ENCODE measurements around the gene EEIG1. TPM values are rescaled to one million over a fixed set of nuclear protein-coding genes. Genes with fewer than 3 reads are reported as not detected.

The EEIG1 gene
- total RNA-seq, 1 donor from 2014 or later = 32.8 TPM

DNA sequence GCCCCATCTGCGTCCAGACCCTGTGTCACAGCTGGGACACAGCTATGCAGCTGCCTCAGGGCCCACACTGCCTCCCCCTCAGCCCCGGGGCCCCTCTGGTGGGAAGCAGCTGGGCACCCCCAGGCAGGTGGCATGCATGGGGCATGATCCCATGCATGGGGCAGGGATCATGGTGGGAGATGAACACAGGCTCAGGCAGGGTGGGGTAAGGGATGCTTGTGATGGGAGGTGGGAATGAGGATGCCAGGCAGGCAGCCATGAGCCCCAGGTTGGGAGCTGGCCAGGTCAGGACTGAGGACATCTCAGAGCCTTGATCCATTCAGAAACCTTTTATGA is 19.7 kb downstream of the EEIG1 start:
- Histone ChIP-seq H3K27ac (peak overlapping the region; percentile 12 to 24), H3K36me3 (no peaks in the 10 kb centered on the region), H3K4me1 (peaks cover 13 to 40% of the 10 kb centered on the region in 2 donors), H3K4me3 (no peak overlapping the region), H3K27me3 (no peaks in the 10 kb centered on the region), H3K9me3 (no peaks in the 10 kb centered on the region)
- TF ChIP-seq, protein P1, sequence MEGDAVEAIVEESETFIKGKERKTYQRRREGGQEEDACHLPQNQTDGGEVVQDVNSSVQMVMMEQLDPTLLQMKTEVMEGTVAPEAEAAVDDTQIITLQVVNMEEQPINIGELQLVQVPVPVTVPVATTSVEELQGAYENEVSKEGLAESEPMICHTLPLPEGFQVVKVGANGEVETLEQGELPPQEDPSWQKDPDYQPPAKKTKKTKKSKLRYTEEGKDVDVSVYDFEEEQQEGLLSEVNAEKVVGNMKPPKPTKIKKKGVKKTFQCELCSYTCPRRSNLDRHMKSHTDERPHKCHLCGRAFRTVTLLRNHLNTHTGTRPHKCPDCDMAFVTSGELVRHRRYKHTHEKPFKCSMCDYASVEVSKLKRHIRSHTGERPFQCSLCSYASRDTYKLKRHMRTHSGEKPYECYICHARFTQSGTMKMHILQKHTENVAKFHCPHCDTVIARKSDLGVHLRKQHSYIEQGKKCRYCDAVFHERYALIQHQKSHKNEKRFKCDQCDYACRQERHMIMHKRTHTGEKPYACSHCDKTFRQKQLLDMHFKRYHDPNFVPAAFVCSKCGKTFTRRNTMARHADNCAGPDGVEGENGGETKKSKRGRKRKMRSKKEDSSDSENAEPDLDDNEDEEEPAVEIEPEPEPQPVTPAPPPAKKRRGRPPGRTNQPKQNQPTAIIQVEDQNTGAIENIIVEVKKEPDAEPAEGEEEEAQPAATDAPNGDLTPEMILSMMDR (IDR thresholded peaks at IDR 0.05) = no peak
- DNase-seq (ENCODE audit: low spot score in 2 of 2) = no peak
- intact Hi-C loops (cut with DNase I) = no loop called here

DNA sequence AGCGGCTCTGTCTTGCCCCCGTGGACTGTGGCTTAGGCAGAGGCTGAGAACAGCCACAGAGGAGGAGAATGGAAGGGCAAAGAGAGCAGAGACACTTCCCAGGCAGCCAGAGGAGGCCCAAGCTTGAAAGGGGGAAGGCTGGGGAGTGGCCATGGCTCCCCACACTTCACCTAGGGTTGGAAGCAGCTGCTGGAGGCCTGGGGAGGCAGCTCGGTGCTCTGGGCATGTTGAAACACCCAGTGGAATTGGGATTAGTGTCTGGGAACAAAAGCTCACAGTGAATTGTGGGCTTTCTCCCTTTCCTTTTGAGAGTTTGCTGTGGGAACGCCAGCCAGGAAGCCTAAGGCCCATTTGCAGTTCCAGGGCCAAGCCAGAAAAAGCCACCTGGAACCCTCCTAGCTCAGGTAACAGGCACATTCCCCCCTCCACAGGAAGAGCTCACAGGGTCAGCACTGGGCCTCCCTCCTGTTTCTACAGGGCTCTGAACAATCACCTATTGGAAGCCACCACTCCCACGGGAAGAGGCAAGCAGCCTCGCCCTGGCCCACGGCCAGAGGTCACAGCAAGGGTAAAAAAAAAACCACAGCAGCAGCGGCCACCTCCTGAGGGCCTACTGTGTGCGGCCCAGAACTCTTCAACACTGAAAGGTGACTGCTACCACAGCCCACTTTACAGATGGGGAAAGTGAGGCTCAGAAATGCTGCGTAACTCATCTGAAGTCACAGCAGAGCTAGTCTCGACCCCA is 20.2 kb downstream of the EEIG1 start:
- peaks cover 9 to 35% of the 10 kb centered on the region in 2 donors for H3K4me1 ChIP-seq
- DNase-seq (ENCODE audit: low spot score in 2 of 2) = no peak
- no peaks in the 10 kb centered on the region for H3K9me3 ChIP-seq
- intact Hi-C loops (cut with DNase I) = no loop called here
- H3K27me3 ChIP-seq = no peaks in the 10 kb centered on the region
- peak overlapping the region; percentile 12 to 24 for H3K27ac ChIP-seq
- H3K4me3 ChIP-seq = no peak overlapping the region
- TF ChIP-seq, protein P1 (IDR thresholded peaks at IDR 0.05) = no peak
- no peaks in the 10 kb centered on the region for H3K36me3 ChIP-seq

DNA sequence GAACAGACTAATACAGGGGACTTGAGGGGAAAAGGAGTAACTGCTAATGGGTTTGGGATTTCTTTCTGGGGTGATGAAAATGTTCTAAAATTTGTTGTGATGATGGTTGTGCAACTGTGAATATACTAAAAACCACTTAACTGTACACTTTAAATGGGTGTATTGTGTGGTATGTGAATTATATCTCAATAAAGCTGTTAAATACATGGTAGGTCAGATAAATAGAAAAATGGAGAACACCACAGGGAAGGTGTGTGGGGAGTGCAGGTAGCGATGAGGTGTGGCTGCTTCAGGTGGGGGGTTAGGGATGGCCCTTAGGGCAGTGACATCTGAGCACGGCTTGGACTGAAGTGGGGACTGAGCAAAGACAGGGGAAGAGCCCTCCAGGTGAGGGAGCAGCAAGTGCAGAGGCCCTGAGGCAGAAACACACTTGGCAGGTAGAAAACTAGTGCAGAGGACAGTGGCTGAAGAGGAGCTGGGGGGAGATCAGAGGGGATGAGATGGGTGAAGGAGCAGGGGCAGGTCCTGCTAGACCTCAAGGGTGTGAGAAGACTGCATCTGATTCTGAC is 20.9 kb downstream of the EEIG1 start:
- intact Hi-C loops (cut with DNase I) = no loop called here
- TF ChIP-seq, protein P1 (IDR thresholded peaks at IDR 0.05) = no peak
- H3K9me3 ChIP-seq = no peaks in the 10 kb centered on the region
- H3K4me1 ChIP-seq = peaks cover 9 to 33% of the 10 kb centered on the region in 2 donors
- DNase-seq (ENCODE audit: low spot score in 2 of 2) = no peak
- H3K27me3 ChIP-seq = no peaks in the 10 kb centered on the region
- H3K27ac ChIP-seq = peak overlapping the region; percentile 12 to 24
- H3K4me3 ChIP-seq = no peak overlapping the region
- no peaks in the 10 kb centered on the region for H3K36me3 ChIP-seq

DNA sequence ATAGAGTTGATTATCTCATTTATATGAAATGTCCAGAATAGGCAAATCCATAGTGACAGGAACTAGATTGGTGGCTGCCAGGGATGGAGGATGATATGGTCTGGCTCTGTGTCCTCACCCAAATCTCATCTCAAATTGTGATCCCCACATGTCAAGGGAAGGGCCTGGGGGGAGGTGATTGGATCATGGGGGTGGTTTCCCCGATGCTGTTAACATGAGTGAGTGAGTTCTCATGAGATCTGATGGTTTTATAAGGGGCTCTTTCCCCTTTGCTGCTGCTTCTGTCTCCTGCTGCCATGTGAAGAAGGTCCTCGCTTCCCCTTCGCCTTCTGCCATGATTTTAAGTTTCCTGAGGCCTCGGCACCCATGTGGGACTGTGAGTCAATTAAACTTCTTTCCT is 21.4 kb downstream of the EEIG1 start:
- TF ChIP-seq, protein P1 (IDR thresholded peaks at IDR 0.05) = no peak
- Histone ChIP-seq H3K9me3 (no peaks in the 10 kb centered on the region), H3K36me3 (no peaks in the 10 kb centered on the region), H3K27ac (no peak overlapping the region), H3K4me3 (no peak overlapping the region), H3K4me1 (peaks cover 9 to 34% of the 10 kb centered on the region in 2 donors), H3K27me3 (no peaks in the 10 kb centered on the region)
- intact Hi-C loops (cut with DNase I) = no loop called here
- DNase-seq (ENCODE audit: low spot score in 2 of 2) = no peak

DNA sequence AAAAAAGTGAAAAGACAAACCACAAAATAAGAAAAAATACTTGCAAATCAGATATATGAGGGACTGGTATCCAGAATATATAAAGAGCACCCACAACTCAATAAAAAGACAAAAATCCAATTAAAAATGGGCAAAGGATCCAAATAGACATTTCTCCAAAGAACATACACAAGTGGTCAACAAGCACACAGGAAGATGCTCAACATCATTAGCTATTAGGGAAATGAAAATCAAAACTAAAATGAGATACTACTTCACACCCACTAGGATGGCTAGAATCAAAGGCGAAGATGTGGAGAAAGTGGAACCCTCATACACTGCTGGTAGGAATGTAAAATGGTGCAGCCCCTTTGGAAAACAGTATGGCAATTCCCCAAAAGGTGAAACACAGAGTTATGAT is 22.1 kb downstream of the EEIG1 start:
- H3K9me3 ChIP-seq = no peaks in the 10 kb centered on the region
- no peaks in the 10 kb centered on the region for H3K36me3 ChIP-seq
- DNase-seq (ENCODE audit: low spot score in 2 of 2) = no peak
- H3K27ac ChIP-seq = no peak overlapping the region
- intact Hi-C loops (cut with DNase I) = no loop called here
- no peaks in the 10 kb centered on the region for H3K27me3 ChIP-seq
- no peak overlapping the region for H3K4me3 ChIP-seq
- H3K4me1 ChIP-seq = peaks cover 6 to 29% of the 10 kb centered on the region in 2 donors
- TF ChIP-seq, protein P1 (IDR thresholded peaks at IDR 0.05) = no peak

Data from ascending aorta (tissue), 2 donors.